Cortex of kidney (tissue), 1 donor: ENCODE results near the gene RAP1B.

ENCODE experiments used
- DNase-seq: peaks from one replicate; lab custom pipeline; 2025; lab: John Stamatoyannopoulos, UW

The RAP1B gene

DNA sequence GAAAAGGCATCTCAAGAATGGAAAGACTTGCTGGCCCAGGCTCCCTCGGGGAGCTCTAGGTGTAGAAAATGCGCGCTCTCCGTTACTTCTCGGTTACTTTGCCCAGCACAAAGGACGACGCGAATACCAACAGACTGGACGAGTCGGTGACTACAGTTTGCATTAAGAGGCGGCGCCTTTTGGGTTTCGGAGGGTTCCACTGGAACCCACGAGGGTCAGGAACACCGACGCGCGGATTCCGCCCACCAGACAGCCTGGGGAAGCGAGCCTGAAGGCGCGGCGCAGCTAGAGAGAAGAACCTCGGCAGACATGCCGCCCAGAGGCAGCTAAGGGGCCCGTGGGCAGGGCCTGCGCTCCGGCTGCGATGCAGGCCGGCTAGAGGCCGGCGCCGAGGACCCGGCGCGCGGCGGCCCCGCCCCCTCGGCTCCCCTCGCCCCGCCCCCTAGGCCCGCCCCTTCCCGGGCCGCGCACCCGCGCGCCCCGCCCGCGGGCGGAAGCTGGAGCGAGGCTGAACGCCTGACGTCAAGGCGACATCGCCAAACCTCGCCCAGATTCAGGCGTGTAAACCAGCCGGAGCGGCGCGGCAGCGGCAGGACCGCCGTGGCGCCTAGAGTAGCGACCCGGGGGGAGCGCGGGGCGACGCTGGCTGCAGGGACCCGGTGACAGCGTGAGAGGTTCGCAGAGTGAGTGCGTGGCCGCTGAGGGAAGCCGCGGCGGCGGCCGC lies at the start of gene RAP1B:
TSS of gene RAP1B (plus strand) at position 530 of the 724 bp plus-strand sequence. CDS start 37,826 bp downstream, outside the sequence.
- no peak for DNase-seq

DNA sequence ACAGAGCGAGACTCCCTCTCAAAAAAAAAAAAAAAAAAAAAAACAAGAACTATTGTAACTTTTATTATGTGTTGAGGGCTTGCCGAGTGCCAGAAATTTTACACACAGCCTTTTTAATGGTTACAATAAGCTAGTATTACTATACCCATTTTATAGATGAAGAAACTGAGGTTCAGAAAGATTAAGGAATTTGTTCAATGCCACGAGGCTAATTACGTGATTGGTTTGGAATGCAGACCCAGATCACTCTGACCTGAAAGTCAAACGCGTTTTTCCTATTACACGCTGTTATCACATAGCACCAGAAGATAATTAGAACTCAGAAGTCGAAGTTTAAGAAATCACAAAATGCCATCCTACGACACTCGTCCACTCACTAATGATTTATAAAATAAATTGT lies 48.9 kb upstream of the RAP1B start:
- no peak for DNase-seq

DNA sequence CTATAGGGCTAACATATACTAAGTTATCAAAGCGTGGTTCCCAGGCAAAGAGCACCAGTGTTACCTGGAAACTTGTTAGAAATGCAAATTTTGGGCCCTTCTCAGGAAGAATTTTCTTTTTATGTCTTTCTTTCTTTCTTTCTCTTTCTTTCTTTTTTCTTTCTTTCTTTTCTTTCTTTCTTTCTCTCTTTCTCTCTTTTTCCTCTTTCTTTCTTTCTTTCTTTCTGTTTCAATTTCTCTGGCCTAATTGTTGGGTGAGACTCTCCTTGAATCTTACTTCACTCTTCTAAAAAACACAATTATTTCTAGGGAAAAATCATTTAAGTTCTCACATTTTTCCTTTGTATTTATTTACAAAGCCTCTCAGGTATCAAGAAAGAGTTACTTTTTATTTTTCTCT lies 46.5 kb upstream of the RAP1B start:
- no peak for DNase-seq

GRCh38 chr12:68565391-68565903 lies 45.3 kb upstream of the RAP1B start:
- no peak for DNase-seq

GRCh38 chr12:68568922-68569569 lies 41.7 kb upstream of the RAP1B start:
- no peak for DNase-seq

DNA sequence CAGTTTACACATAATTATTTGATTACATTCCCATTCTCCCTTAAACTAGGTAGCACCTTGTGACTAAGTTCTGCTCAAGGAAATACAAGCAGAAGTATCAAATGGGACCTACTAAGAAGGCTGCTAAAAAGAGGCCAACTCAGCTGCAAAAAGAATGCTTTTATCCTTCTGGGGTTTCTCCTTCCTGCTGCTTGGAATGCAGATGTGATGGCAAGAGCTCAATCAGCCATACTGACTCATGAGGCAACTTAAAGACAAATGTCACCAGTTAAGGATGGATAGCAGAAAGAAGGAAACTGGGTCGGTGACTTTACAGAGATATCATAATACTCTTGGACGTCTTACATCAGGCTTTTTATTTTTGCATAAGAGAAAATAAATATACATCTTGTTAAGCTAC lies 38.0 kb upstream of the RAP1B start:
- no peak for DNase-seq

DNA sequence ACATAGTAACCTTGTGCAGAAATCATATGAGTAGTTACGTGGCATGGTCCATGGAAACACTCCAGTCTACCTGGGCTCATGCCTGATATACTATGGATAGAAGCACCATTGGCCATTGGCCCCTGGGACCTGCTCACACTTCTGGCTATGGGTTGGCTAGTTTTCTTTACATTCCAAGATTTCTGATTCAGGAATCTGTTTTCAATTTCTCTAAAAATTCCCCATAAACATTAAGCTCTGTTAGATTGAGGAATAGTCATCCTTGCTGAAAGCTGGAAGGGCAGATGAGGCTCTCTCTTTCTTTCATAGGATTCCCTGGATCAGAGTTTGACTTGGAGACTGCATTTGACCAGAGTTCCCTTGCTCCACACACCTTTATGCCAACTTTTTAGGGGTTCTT lies 37.3 kb upstream of the RAP1B start:
- DNase-seq, result no peak

- DNase-seq, result no peak
Measured at GRCh38 chr12:68577949-68578348, 32.8 kb upstream of the RAP1B start.

DNA sequence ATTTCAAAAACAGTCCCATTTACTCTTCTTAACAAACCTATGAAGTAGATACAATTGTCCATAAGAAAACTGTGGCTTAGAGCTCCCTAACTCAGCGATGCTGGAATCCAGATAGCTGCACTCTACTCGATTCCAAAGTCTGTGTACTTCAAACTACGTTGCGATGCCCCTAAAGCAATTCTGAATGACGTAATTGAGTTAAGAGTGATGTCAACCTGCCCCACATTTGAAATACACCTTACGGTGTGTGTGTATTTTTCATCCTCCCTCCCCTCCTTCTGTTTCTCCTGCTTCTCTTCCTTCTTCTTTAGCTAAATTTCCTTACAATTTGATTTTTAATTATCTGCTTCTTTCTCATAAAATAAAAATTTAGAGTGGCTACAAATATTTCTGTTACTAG lies 31.9 kb upstream of the RAP1B start:
- no peak for DNase-seq

- DNase-seq, result no peak
Measured at GRCh38 chr12:68579254-68579653, 31.4 kb upstream of the RAP1B start.

- no peak for DNase-seq
Measured at GRCh38 chr12:68580911-68581310, 29.8 kb upstream of the RAP1B start.

DNA sequence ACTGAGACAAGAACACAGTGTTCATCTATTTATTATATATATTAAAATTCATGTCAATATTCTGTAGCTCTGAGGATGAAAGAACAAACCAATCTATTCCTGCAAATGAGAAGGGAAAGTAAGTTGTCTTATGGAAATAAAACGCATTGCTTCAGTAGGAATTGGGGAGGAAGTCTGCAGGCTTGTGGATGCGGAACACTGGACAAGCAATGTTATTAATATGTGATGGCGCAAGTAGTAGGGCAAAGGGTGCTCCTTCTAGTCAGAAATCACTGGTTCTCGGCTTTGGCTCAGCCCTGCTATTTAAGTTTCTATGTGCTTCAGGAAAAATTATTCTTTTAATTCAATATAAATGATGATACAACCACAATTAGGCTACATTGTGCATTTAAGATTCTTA lies 28.8 kb upstream of the RAP1B start:
- no peak for DNase-seq

GRCh38 chr12:68585966-68586365 lies 24.7 kb upstream of the RAP1B start:
- DNase-seq, result no peak

DNA sequence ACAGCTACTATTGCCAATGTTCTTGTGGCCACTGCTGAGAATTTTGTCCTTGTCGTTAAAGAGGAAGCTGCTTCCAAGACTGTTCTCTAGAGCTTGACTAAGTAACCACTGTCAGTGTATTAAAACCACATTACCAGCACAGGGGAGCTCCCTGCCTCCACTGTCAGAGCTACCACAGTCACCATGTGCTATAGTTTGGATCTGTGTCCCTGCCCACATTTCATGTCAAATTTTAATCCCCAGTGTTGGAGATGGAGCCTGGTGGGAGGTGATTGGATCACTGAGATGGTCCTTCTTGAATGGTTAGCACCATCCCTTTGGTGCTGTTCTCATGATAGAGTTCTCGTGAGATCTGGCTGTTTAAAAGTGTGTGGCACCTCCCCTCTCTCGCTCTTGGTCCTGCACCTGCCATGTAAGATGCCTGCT lies 23.2 kb upstream of the RAP1B start:
- no peak for DNase-seq

DNA sequence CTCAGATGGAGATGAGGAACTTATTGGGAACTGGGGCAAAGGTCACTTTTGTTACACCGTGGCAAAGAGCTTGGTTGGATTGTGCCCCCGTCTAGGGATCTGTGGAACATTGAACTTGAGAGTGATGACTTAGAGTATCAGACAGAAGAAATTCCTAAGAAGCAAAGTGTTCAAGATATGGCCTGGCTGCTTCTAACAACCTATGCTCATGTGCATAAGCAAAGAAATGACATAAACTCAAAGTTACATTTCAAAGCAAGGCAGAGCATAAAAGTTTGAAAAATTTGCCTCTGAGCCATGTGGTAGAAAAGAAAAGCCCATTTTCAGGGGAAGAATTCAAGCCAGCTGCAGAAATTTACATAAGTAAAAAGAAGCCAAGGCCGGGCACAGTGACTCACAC lies 21.5 kb upstream of the RAP1B start:
- no peak for DNase-seq

- DNase-seq, result no peak
Measured at GRCh38 chr12:68591734-68592418, 18.8 kb upstream of the RAP1B start.

DNA sequence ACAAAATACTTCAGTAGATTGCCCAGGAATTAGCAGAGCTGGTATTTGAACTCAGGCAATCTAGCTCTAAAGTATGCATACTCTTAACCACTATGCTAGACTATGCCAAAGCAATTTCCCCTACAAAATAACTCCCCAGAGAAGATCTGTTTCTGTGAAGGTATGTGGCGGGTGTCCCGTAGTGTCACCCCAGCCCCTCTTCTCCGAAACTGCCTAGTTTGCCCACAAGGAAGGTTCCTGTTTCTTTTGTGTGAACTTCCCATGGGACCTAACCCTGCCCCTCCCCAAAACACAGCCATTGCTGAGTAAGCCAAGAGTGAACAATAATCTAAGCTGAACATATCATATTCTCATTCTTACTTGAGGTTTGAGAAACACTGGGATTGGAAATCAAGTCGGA lies 15.5 kb upstream of the RAP1B start:
- DNase-seq, result no peak

GRCh38 chr12:68601767-68602166 lies 8.9 kb upstream of the RAP1B start:
- DNase-seq, result no peak

DNA sequence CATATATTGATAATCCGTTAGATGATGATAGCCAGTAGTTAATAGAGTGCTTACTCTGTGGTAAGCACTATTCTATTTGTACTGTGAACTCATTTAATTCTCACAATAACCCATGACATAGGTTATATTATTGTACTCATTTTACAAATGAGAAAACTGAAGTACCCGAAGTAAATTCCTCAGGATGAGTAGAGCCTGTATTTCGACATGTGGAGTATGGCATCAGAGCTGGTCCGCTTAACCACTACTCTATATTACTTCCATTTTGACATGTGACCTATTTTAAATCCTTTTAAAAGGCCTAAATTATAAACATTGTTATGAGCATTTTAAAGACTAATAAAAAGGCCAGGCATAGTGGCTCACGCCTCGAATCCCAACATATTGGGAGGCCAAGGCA lies 8.0 kb upstream of the RAP1B start:
- no peak for DNase-seq

DNA sequence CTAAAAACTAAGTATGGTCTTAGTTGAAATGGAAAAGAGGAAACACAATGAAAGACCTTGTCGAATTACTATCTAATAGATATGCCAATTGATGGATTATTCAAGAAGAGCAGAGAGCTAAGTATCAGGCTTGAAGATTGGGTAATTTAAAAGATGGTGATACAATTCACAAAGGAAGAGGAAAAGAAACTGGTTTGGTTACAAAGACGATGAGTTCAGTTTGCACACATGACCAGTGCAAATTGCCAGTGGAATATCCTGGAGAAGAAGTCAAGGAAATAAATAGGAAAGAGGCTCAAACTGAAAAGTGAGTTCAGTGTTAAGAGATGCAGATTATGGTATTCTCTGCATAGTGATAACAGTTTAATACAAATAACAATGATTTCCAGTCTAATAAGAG lies 2.5 kb upstream of the RAP1B start:
- no peak for DNase-seq

DNA sequence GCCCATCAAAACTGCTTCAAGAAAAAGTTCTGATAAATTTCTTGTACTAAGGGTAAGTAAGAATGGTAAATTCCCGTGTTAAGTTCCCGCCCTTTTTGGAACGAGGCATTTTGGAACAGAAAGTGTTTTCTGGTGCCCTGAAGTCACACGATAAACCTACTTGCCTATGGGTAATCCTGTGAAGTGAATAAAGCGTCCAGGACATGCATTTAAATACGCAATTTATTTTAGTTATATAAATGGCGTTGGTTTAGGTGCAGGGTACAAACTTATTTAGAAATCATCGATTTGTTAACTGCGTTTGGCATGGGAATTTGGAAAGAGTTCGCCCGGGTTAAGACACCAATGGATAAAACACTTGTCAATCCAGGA lies 715 bp upstream of the RAP1B start:
- no peak for DNase-seq

DNA sequence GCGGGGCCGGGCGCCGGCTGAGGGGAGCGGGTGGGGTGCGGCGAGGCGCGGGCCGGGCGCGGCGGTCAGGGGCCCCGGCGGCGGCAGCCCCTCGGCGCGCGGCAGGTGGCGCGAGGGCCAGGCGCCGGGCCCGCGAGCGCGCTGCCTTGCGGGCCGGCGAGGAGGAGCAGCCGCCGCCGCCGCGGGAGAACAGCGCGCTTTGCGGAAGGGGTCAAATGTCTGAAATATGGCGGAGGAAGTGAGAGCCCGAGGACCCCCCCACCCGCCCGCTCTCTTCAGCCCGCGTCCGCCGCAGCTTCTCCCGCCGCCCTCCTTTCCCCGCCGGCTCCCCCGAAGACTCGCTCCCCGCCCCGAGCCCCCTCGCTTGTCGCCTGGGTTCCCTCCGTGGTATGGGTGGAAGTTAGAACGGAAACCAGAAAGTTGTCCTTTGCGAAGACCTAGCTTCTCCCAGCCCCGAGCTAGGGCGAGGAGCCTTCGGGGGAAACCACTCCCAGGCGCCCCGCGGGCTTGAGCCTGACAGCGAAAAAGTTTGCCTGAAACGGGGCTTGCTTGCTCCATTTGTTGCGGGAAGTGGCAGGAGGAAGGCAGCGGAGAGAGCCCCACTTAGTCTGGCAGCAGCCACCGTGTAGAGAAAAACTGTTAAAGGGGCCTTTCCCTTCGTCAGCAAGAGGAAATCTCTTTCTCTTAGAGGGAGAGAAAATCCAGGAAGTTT lies 551 bp downstream of the RAP1B start:
- DNase-seq, result no peak

- no peak for DNase-seq
Measured at GRCh38 chr12:68611806-68612160, 1.1 kb downstream of the RAP1B start.
